HepG2 (cell line): ENCODE results near the gene BTBD3. TPM values are rescaled to one million over a fixed set of nuclear protein-coding genes. Genes with fewer than 3 reads are reported as not detected.

Experiments used
- BHLHE40 ChIP-seq: IDR thresholded peaks from 2 replicates; pipeline ENCODE4 v1.6.1; 2011; ENCODE audit warnings: low read length, improper control_type of control experiment
- CBX2 ChIP-seq, 2 experiments: fragments of 200-600 bp in 1 of 2; sonication (generic); formaldehyde crosslinking in 1 of 2; IDR thresholded peaks; 2 replicates each; pipeline versions ENCODE4 v1.7.0 to v1.8.1; 2018 to 2022; ENCODE audit warnings: low read depth in 2 of 2, low read length in 1 of 2, mild to moderate bottlenecking in 1 of 2, missing genetic modification reagents in 1 of 2
- CERS6 ChIP-seq: sonication (generic); formaldehyde crosslinking; IDR thresholded peaks from 2 replicates; pipeline ENCODE4 v1.5.0; 2020; ENCODE audit warnings: missing genetic modification reagents
- EEA1 ChIP-seq: sonication (generic); formaldehyde crosslinking; IDR thresholded peaks from 2 replicates; pipeline ENCODE4 v1.5.1; 2020; ENCODE audit warnings: mild to moderate bottlenecking, missing genetic modification reagents, borderline replicate concordance
- FOSL2 ChIP-seq: sonication (generic); formaldehyde crosslinking; IDR thresholded peaks from 2 replicates; pipeline ENCODE4 v1.4.0; 2020; ENCODE audit warnings: missing genetic modification reagents
- GLI4 ChIP-seq: sonication (generic); formaldehyde crosslinking; IDR thresholded peaks from 2 replicates; pipeline ENCODE4 v1.5.1; 2020; ENCODE audit warnings: missing genetic modification reagents, mild to moderate bottlenecking, moderate library complexity, borderline replicate concordance
- MAF1 ChIP-seq: sonication (generic); formaldehyde crosslinking; IDR thresholded peaks from 2 replicates; pipeline ENCODE4 v1.5.0; 2020; ENCODE audit warnings: missing genetic modification reagents, borderline replicate concordance
- PCBP1 ChIP-seq: fragments of 200-400 bp; formaldehyde crosslinking; IDR thresholded peaks from 2 replicates; pipeline ENCODE4 v1.6.1; 2017; ENCODE audit warnings: mild to moderate bottlenecking, low read depth, low read length, borderline replicate concordance
- PHF5A ChIP-seq: IDR thresholded peaks from one replicate; pipeline ENCODE4 v1.6.1; 2018; ENCODE audit warnings: low read depth, missing genetic modification reagents; ENCODE audit not compliant: unreplicated experiment
- ZNF124 ChIP-seq: sonication (generic); formaldehyde crosslinking; IDR thresholded peaks from 2 replicates; pipeline ENCODE4 v1.4.0; 2020; ENCODE audit warnings: missing genetic modification reagents
- ZNF143 ChIP-seq: sonication (generic); formaldehyde crosslinking; IDR thresholded peaks from 2 replicates; pipeline ENCODE4 v1.4.0; 2020; ENCODE audit warnings: missing genetic modification reagents
- ZNF335 ChIP-seq: sonication (generic); formaldehyde crosslinking; IDR thresholded peaks from 2 replicates; pipeline ENCODE4 v1.4.0; 2020; ENCODE audit warnings: missing genetic modification reagents
- ZNF446 ChIP-seq: sonication (generic); formaldehyde crosslinking; IDR thresholded peaks from 2 replicates; pipeline ENCODE4 v1.5.0; 2020; ENCODE audit warnings: mild to moderate bottlenecking, missing genetic modification reagents
- ZNF556 ChIP-seq: sonication (generic); formaldehyde crosslinking; IDR thresholded peaks from 2 replicates; pipeline ENCODE4 v1.4.0; 2020; ENCODE audit warnings: mild to moderate bottlenecking, missing genetic modification reagents, borderline replicate concordance
- ZNF614 ChIP-seq: IDR thresholded peaks from 2 replicates; pipeline ENCODE4 v1.6.1; 2018; ENCODE audit warnings: missing biosample characterization, missing genetic modification reagents, inconsistent platforms, borderline replicate concordance
- ZNF615 ChIP-seq: sonication (generic); formaldehyde crosslinking; IDR thresholded peaks from 2 replicates; pipeline ENCODE4 v1.5.0; 2020; ENCODE audit warnings: mild to moderate bottlenecking, missing genetic modification reagents, borderline replicate concordance
- ZNF766 ChIP-seq: sonication (generic); formaldehyde crosslinking; IDR thresholded peaks from 2 replicates; pipeline ENCODE4 v1.5.0; 2020; ENCODE audit warnings: missing genetic modification reagents, borderline replicate concordance
- polyA plus RNA-seq, 8 experiments: library from polyadenylated mRNA; depleted of rRNA in 3 of 8; stranded (reverse) in 7 of 8; unstranded in 1 of 8; fragments of >200 nt; fragmentation: Illumina TruSeq in 4 of 8; extraction: Trizol in 4 of 8; gene quantifications; 2 replicates each; pipeline versions ENCODE4 v1.2.1 to v1.2.3, GENCODE V29; 2011 to 2016; ENCODE audit warnings: low read depth in 4 of 8, missing spikeins in 1 of 8, mixed read lengths in 1 of 8; ENCODE audit not compliant: insufficient read depth in 1 of 8
- total RNA-seq, 5 experiments: library from RNA; depleted of rRNA; stranded (reverse); fragments of >200 nt; fragmentation: Illumina TruSeq; extraction: Trizol; gene quantifications; 2 replicates each; pipeline ENCODE4 v1.2.3, GENCODE V29; 2016; ENCODE audit warnings: low read depth in 1 of 5
- TF ChIP-seq, protein P1 (sequence below): IDR thresholded peaks from 2 replicates; pipeline ENCODE4 v1.6.1; 2016; ENCODE audit warnings: missing compliant biosample characterization, missing genetic modification reagents, borderline replicate concordance
- TF ChIP-seq, protein P2 (sequence below): sonication (generic); formaldehyde crosslinking; IDR thresholded peaks from 2 replicates; pipeline ENCODE4 v1.5.0; 2020; ENCODE audit warnings: mild to moderate bottlenecking, missing genetic modification reagents, borderline replicate concordance
- TF ChIP-seq, protein P3 (sequence below): IDR thresholded peaks from 2 replicates; pipeline ENCODE4 v1.6.1; 2016
- TF ChIP-seq, protein P4 (sequence below): sonication (generic); formaldehyde crosslinking; IDR thresholded peaks from 2 replicates; pipeline ENCODE4 v1.5.1; 2020; ENCODE audit warnings: missing genetic modification reagents, mild to moderate bottlenecking, borderline replicate concordance
- TF ChIP-seq, protein P5 (sequence below): IDR thresholded peaks from 2 replicates; pipeline ENCODE4 v1.6.1; 2016; ENCODE audit warnings: missing biosample characterization, missing genetic modification reagents, low read depth

Gene BTBD3
- total and polyA plus RNA-seq, 2 of the 13 experiments (the other 11 are each of a cell fraction or from before 2014, with no cell fraction given) = 32.2 to 41.8 TPM

- no peak for TF ChIP-seq CERS6 (CRISPR knock-in tag)
- no peak for TF ChIP-seq ZNF614
- TF ChIP-seq ZNF766 (CRISPR knock-in tag) = 0 out of 2 replicates have a peak, but pooled peaks have one; percentile 23
- TF ChIP-seq ZNF446 (CRISPR knock-in tag) = no peak
- peak; percentile 21; the same call in 1 of the 2 replicates for TF ChIP-seq FOSL2
- TF ChIP-seq ZNF124 (CRISPR knock-in tag) = no peak
- TF ChIP-seq CBX2 (IDR thresholded peaks at IDR 0.05; ENCODE audit: low read depth, low read length) = no peak
- TF ChIP-seq CBX2 (CRISPR knock-in tag; IDR thresholded peaks at IDR 0.05; ENCODE audit: low read depth) = no peak
- no peak for TF ChIP-seq PCBP1
- TF ChIP-seq ZNF335 (CRISPR knock-in tag) = no peak
- TF ChIP-seq, protein P1, sequence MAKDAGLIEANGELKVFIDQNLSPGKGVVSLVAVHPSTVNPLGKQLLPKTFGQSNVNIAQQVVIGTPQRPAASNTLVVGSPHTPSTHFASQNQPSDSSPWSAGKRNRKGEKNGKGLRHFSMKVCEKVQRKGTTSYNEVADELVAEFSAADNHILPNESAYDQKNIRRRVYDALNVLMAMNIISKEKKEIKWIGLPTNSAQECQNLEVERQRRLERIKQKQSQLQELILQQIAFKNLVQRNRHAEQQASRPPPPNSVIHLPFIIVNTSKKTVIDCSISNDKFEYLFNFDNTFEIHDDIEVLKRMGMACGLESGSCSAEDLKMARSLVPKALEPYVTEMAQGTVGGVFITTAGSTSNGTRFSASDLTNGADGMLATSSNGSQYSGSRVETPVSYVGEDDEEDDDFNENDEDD = no peak; the same call in 1 of the 2 replicates
- TF ChIP-seq ZNF615 (CRISPR knock-in tag) = no peak
- TF ChIP-seq, protein P2, sequence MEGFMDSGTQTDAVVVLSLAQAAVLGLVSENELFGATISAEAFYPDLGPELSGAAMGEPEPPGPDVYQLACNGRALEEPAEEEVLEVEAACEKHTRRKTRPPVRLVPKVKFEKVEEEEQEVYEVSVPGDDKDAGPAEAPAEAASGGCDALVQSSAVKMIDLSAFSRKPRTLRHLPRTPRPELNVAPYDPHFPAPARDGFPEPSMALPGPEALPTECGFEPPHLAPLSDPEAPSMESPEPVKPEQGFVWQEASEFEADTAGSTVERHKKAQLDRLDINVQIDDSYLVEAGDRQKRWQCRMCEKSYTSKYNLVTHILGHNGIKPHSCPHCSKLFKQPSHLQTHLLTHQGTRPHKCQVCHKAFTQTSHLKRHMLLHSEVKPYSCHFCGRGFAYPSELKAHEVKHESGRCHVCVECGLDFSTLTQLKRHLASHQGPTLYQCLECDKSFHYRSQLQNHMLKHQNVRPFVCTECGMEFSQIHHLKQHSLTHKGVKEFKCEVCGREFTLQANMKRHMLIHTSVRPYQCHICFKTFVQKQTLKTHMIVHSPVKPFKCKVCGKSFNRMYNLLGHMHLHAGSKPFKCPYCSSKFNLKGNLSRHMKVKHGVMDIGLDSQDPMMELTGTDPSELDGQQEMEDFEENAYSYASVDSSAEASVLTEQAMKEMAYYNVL (CRISPR knock-in tag) = no peak
- TF ChIP-seq ZNF556 = no peak; the same call in 1 of the 2 replicates
- TF ChIP-seq ZNF143 (CRISPR knock-in tag) = no peak
- TF ChIP-seq, protein P3, sequence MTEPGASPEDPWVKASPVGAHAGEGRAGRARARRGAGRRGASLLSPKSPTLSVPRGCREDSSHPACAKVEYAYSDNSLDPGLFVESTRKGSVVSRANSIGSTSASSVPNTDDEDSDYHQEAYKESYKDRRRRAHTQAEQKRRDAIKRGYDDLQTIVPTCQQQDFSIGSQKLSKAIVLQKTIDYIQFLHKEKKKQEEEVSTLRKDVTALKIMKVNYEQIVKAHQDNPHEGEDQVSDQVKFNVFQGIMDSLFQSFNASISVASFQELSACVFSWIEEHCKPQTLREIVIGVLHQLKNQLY = no peak
- 0 out of 2 replicates have a peak, but pooled peaks have one; percentile 36 for TF ChIP-seq MAF1
- TF ChIP-seq PHF5A (CRISPR knock-in tag) = no peak
- TF ChIP-seq EEA1 = no peak
- TF ChIP-seq, protein P4, sequence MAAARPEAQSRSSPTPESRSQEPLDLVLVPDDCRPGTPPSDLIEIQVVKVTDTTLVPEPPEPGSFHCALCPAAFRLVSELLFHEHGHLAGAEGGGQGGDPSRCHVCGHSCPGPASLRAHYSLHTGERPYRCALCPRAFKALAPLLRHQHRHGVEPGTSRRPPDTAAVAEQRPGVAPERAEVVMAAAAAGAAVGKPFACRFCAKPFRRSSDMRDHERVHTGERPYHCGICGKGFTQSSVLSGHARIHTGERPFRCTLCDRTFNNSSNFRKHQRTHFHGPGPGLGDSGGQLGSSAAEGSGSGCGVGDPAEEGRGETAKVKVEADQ (CRISPR knock-in tag) = no peak
- TF ChIP-seq GLI4 (CRISPR knock-in tag) = no peak
- TF ChIP-seq, protein P5, sequence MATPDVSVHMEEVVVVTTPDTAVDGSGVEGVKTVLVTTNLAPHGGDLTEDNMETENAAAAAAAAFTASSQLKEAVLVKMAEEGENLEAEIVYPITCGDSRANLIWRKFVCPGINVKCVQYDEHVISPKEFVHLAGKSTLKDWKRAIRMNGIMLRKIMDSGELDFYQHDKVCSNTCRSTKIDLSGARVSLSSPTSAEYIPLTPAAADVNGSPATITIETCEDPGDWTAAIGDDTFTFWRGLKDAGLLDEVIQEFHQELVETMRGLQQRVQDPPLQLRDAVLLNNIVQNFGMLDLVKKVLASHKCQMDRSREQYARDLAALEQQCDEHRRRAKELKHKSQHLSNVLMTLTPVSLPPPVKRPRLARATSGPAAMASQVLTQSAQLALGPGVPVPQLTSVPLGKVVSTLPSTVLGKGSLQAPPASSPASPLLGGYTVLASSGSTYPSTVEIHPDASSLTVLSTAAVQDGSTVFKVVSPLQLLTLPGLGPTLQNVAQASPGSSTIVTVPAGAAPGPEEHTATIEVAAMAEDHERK (CRISPR knock-in tag) = no peak
- TF ChIP-seq BHLHE40 = no peak
Measured at GRCh38 chr20:11891776-11892545, 25.7 kb upstream of the BTBD3 start (continued).
